ENCODE results near the gene GJB4. TPM values are rescaled to one million over a fixed set of nuclear protein-coding genes. Genes with fewer than 3 reads are reported as not detected.

Gene GJB4
- not detected for total RNA-seq

DNA sequence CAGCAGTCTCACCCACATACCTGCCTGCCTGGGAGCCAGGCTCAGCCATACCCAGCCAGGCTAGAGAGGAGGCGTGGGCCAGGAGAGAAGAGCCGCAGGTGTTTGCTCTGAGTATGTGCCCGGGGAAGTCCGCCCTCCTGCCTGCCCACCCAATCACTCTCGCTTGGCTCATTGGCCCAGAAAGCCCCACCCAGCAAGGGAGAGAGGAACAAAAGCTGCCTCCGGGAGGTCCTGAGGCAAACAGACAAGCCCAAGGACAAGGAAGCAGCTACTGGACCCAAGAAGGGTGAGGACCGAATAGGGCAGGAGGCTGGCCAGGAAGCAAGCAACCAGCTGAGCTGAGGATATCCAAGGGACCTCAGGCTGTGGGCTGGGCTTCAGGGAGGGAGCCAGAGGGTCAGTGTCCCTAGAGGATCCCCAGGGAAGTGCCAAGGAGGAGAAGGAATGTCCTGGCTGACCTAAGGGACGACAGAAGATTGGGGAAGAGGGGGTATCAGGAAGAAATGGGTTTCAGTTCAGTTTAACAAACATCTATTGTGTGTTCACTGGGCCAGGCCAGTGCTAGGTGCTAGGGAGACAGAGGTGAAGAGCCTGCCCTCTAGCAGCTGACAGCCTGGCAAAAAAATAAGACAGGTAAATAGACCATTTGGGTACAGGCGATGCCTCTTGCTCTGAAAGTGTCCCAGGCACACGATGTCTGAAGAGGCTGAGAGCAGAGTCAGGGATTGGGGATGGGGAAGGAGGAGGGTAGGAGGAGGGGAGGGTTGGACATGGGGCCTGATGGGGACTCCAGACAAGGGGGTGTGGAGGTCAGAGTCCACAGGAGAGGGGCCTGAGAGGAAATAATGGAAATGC, at the start of gene GJB4:
TSS of gene GJB4 (plus strand) at position 238 of the 855 bp plus-strand sequence. CDS start 1,515 bp downstream, outside the sequence.

DNA sequence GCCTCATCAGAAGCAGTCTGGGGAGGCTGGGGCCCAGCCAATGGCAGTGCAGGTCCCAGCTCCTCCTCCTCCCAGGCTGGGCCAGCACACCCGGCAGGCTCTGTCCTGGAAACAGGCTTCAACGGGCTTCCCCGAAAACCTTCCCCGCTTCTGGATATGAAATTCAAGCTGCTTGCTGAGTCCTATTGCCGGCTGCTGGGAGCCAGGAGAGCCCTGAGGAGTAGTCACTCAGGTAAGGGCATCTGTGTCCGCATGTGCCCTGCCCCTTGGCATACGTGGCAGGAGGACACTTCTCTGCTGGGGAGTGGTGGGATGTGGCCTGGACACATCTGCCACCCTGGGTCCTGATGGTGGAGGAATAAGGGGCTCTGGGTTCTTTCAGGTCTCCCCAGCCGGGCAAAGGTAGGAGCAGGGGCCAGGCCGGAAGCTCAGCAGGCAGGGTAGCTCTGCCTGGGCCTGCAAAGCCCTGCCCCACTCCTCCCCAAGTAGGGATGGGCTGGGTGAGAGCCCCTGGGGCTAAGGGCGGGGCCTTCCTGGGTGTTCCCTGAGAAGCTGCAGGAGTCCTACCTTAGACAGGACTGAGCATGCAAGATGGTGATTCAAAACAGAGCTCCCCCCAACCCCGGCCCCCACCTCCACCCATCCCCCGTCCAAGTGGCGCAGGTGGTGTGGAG, 4.4 kb upstream of the GJB4 start, which contains the start of gene GJB5:
TSS of gene GJB5 (plus strand) at position 84 of the 674 bp plus-strand sequence. CDS start 2,284 bp downstream, outside the sequence.

DNA sequence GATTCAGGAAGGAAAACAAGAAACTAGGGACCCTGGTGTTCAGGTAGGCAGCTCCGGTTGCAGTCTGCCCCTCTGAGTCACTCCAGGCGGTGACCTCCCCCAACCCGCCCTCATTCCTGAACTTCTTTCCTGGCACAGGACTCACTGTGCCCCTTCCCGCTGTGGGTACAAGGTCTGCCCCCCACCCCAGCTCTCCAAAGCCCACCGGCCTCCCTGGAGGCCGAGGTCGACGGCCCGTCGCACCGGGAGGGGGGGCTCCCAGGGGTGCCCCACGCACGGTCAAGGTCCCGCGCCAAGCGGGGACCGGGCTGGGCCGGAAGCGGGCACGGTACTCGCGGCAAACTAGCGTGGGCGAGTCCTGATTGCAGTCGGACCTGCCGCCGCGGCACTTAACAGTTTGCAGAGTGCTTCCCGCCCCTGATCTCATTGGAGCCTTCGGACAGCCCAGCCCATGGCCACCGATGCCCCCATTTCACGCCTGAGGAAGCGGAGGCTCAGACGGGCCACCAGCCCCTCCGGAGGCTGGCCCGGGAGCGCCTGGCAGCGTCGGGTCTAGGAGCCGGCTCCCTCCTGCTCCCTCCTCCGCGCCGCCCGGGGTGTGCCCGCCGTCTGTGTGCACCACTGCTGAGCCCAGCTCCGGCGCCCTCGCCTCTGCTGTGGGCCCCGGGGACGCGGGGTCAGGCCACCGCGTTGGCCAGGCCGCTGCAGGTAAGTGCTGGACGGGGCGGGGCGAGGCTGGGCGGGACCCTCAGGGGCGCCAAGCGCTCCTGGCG, 21.7 kb downstream of the GJB4 start, which contains the start of gene GJB3:
TSS of gene GJB3 (plus strand) at position 144 of the 773 bp plus-strand sequence. CDS start 3,549 bp downstream, outside the sequence.

DNA sequence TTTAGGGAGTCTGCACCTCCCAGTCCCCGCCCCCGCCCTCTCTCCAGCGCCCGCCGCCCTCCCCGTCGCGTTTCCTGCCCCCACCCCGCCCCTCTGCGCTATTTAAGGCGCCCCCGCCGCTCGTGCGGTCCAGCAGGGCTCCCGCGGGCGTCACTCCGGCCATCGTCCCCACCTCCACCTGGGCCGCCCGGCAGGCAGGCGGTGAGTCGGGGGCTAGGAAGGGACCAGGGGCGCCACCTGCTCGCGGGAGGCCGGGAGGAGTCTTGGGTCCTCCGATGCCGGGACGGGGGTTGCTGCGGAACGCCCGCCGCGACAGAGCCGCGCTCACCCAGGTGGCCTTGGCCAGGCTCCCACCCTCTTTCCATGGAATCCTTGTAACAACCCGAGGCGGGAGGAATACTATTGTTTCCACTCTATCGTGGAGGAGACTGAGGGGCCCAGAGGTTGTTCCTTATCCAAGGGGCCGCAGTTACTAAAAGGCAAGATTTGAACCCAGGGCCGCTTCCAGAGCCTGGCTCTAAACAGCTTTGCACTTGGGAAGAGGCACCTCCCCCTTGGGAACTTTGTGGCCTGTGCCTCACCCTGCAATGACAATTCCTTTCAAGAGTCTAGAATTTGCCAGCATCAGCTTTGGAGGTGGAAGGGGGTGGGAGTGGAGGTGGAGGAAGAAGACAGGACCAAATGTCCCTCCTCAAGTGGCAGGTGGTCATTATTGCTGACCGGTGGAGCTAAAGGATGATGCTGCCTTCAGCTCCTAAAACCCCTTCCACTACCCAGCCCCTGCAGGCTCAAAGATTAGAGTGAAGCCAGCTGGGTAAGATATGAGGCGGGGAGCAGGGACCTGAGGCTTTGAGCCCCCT, 33.6 kb downstream of the GJB4 start, which contains the start of gene GJA4:
TSS of gene GJA4 (plus strand) at position 132 of the 860 bp plus-strand sequence. CDS start 1,215 bp downstream, outside the sequence.

Other genes with a start within 250 kb of the GJB4 start
- gene GJB5, start 4.7 kb upstream of the GJB4 start, total RNA-seq: not detected
- not detected for gene GJB3, start 21.5 kb downstream of the GJB4 start, total RNA-seq
- not detected for gene GJA4, start 33.3 kb downstream of the GJB4 start, total RNA-seq
- 10 to 100 TPM; 33.0 to 34.3 TPM for gene SMIM12, start 100.0 kb downstream of the GJB4 start, total RNA-seq
- under 1 TPM; under 0.01 TPM for gene DLGAP3, start 169.9 kb downstream of the GJB4 start, total RNA-seq
- gene TMEM35B, start 225.6 kb downstream of the GJB4 start, total RNA-seq: 10 to 100 TPM; 11.7 to 12.3 TPM